ENCODE results near the gene PITPNM3. TPM values are rescaled to one million over a fixed set of nuclear protein-coding genes. Genes with fewer than 3 reads are reported as not detected.

PITPNM3 gene
- polyA plus RNA-seq, 3 donors, result 0.29 TPM; not detected in 2

- Histone ChIP-seq H3K9ac (ENCODE audit: insufficient read depth, low read length, poor library complexity, severe bottlenecking) (no peak overlapping the region), H3K4me2 (replicated peaks; ENCODE audit: extremely low read depth, low read length, poor library complexity, severe bottlenecking) (no peak overlapping the region), H3K27ac (ENCODE audit: low read depth in 1 of 2, low read length in 2 of 2) (no peak overlapping the region), H2AFZ (ENCODE audit: insufficient read depth, low read depth, low read length, poor library complexity, severe bottlenecking) (no peak overlapping the region), H3K4me3 (replicated peaks in 1 of 3; ENCODE audit: low read depth in 2 of 3, low read length in 3 of 3) (no peak overlapping the region), H3K4me1 (ENCODE audit: control insufficient read depth in 1 of 2, insufficient read depth in 2 of 2, low read length in 2 of 2) (no peaks in the 10 kb centered on the region), H4K20me1 (ENCODE audit: insufficient read depth, low read length) (no peaks in the 10 kb centered on the region), H3K36me3 (replicated peaks in 1 of 2; ENCODE audit: control insufficient read depth in 1 of 2, insufficient read depth in 2 of 2, low read length in 2 of 2) (no peaks in the 10 kb centered on the region), H3K27me3 (ENCODE audit: control insufficient read depth in 2 of 2, insufficient read depth in 2 of 2, low read length in 2 of 2) (peaks cover 0 to 2% of the 10 kb centered on the region in 2 donors), H3K9me3 (replicated peaks in 1 of 2; ENCODE audit: control insufficient read depth in 1 of 2, insufficient read depth in 1 of 2, low read length in 2 of 2) (no peaks in the 10 kb centered on the region), H3K79me2 (ENCODE audit: insufficient read depth, low read length) (no peaks in the 10 kb centered on the region)
- peak overlapping the region in 1 of 7 donors; percentile 66 for H3K27ac Mint-ChIP-seq
- no peak overlapping the region for H3K4me3 Mint-ChIP-seq
- WGBS (ENCODE audit: insufficient coverage), result no CpG with 5 or more reads among the region's 1 CpG
- intact Hi-C loops (cut with micrococcal nuclease), result no loop called here
- DNase-seq, result no peak
- H3K4me1 Mint-ChIP-seq, result peaks cover 2% of the 10 kb centered on the region
- no peaks in the 10 kb centered on the region for H3K36me3 Mint-ChIP-seq
- peaks cover 3 to 6% (median 5%) of the 10 kb centered on the region in 3 donors for H3K27me3 Mint-ChIP-seq (ENCODE audit: low read depth in 3 of 3)
- TF ChIP-seq CTCF (IDR thresholded peaks at IDR 0.05), result no peak
- peaks cover 0 to 2% (median 0%) of the 10 kb centered on the region in 7 donors for H3K9me3 Mint-ChIP-seq
These were observed 39.3 kb downstream of the PITPNM3 start for GRCh38 chr17:6517062-6517461.

- no peak for TF ChIP-seq CTCF (IDR thresholded peaks at IDR 0.05)
- Histone ChIP-seq H3K9ac (ENCODE audit: insufficient read depth, low read length, poor library complexity, severe bottlenecking) (no peak overlapping the region), H3K4me1 (ENCODE audit: control insufficient read depth in 1 of 2, insufficient read depth in 2 of 2, low read length in 2 of 2) (no peaks in the 10 kb centered on the region)
These were observed 42.0 kb downstream of the PITPNM3 start for GRCh38 chr17:6514371-6514770.

More at GRCh38 chr17:6514371-6514770, 42.0 kb downstream of the PITPNM3 start:
- no peaks in the 10 kb centered on the region for H3K9me3 Mint-ChIP-seq
- H3K79me2 ChIP-seq (ENCODE audit: insufficient read depth, low read length), result no peaks in the 10 kb centered on the region
- no peak overlapping the region for H2AFZ ChIP-seq (ENCODE audit: insufficient read depth, low read depth, low read length, poor library complexity, severe bottlenecking)
- peaks cover 2 to 7% (median 5%) of the 10 kb centered on the region in 3 donors for H3K27me3 Mint-ChIP-seq (ENCODE audit: low read depth in 3 of 3)
- H3K36me3 ChIP-seq (replicated peaks in 1 of 2; ENCODE audit: control insufficient read depth in 1 of 2, insufficient read depth in 2 of 2, low read length in 2 of 2), result no peaks in the 10 kb centered on the region
- no peaks in the 10 kb centered on the region for H4K20me1 ChIP-seq (ENCODE audit: insufficient read depth, low read length)
- DNase-seq, result no peak
- H3K4me1 Mint-ChIP-seq, result peaks cover 2% of the 10 kb centered on the region
- H3K27ac Mint-ChIP-seq, result no peak overlapping the region
- no peak overlapping the region for H3K27ac ChIP-seq (ENCODE audit: low read depth in 1 of 2, low read length in 2 of 2)
- 92% methylated on average over 2 of the region's 3 CpGs for WGBS (ENCODE audit: insufficient coverage)
- H3K4me2 ChIP-seq (replicated peaks; ENCODE audit: extremely low read depth, low read length, poor library complexity, severe bottlenecking), result no peak overlapping the region
- H3K36me3 Mint-ChIP-seq, result no peaks in the 10 kb centered on the region
- peaks cover 0 to 3% of the 10 kb centered on the region in 2 donors for H3K27me3 ChIP-seq (ENCODE audit: control insufficient read depth in 2 of 2, insufficient read depth in 2 of 2, low read length in 2 of 2)
- no peak overlapping the region for H3K4me3 ChIP-seq (replicated peaks in 1 of 3; ENCODE audit: low read depth in 2 of 3, low read length in 3 of 3)
- H3K4me3 Mint-ChIP-seq, result no peak overlapping the region
- no peaks in the 10 kb centered on the region for H3K9me3 ChIP-seq (replicated peaks in 1 of 2; ENCODE audit: control insufficient read depth in 1 of 2, insufficient read depth in 1 of 2, low read length in 2 of 2)
- intact Hi-C loops (cut with micrococcal nuclease), result no loop called here
